Measurements from ENCODE around the gene PROSER2. TPM values are rescaled to one million over a fixed set of nuclear protein-coding genes. Genes with fewer than 3 reads are reported as not detected.

The PROSER2 gene
- total and polyA plus RNA-seq, 9 of the 15 experiments (the other 6 are each of a cell fraction or from before 2014, with no cell fraction given): 0.62 to 14.8 (median 2.9) TPM

DNA sequence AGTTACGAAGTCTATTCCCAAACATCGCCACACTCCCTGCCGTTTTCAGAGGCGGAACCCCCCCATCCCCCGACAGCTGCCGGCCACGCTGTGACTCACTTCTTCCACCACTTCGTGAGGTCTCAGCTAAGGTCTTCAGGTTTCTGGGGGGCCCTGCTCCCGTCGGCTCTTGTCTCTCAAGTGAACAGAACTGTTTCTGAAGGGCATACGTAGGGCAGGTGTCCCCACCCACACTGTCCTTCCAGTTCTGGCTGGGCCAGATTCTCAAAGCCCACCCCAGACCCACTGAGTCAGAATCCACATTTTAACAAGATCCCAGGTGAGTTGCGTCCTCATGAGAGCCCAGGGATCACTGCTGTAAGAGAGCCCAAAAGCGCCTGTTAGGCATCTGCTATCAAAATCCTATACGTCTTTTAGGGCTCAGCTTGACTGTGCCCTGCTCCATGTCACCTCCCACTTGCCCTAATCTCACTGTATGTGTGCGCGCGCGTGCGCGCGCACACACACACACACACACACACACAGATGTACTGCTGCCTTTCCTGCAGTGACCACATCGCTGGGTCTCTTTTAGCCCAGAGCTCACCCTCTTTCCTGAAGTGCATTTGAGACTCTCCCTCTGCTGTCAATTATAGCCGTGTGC is 78.8 kb downstream of the PROSER2 start:
- H2AFZ ChIP-seq (ENCODE audit: low read depth, low read length): peak overlapping the region; percentile 80
- no peaks in the 10 kb centered on the region for H3K27me3 ChIP-seq (ENCODE audit: control insufficient read depth in 2 of 2, insufficient read depth in 2 of 2, low read length in 2 of 2)
- H3K4me1 ChIP-seq (replicated peaks in 1 of 2; ENCODE audit: control insufficient read depth in 2 of 2, insufficient read depth in 2 of 2, low read length in 2 of 2): peaks cover 33 to 44% of the 10 kb centered on the region in 2 experiments
- peak overlapping the region; percentile 69 to 90 for H3K9ac ChIP-seq (ENCODE audit: insufficient read depth in 1 of 2, low read depth in 2 of 2, low read length in 2 of 2)
- ATAC-seq (peak; percentile 52), FAIRE-seq (peak; percentile 82), DNase-seq (ENCODE audit: extremely low read depth in 1 of 4, low spot score in 3 of 4) (peak; percentile 62 to 80 (median 73))
- no peaks in the 10 kb centered on the region for H4K20me1 ChIP-seq (replicated peaks; ENCODE audit: control insufficient read depth, insufficient read depth, low read length)
- H3K4me2 ChIP-seq (ENCODE audit: insufficient read depth, low read length): peak overlapping the region; percentile 77
- WGBS (ENCODE audit: insufficient coverage, low coverage, missing lambda C conversion rate): 21% methylated on average over 23 of the region's 23 CpGs
- BruUV-seq (replicated peaks): no TSS peak
- H3K9me1 ChIP-seq (ENCODE audit: control insufficient read depth, insufficient read depth, low read length): no peaks in the 10 kb centered on the region
- no peaks in the 10 kb centered on the region for H3K9me3 ChIP-seq (replicated peaks; ENCODE audit: control insufficient read depth, insufficient read depth, low read depth, low read length)
- H3K79me2 ChIP-seq (ENCODE audit: control insufficient read depth, insufficient read depth, low read length): peaks cover 23% of the 10 kb centered on the region
- intact Hi-C loops (cut with micrococcal nuclease): no loop called here
- peak overlapping the region; percentile 12; the same call in 1 of the 2 replicates for H3K4me3 ChIP-seq
- in situ Hi-C loops (cut with MboI): no loop called here
- ChIA-PET POLR2A (interaction anchor here (1.1 to 1.6 kb wide), 2 partner anchors 11 to 15 kb away, joined by 4 to 7 read pairs; no protein-coding TSS in a partner anchor), CTCF (ENCODE audit: low intra/inter-chr PET ratio) (no interaction called here)
- H3K27ac ChIP-seq (ENCODE audit: extremely low read depth, low read depth, low read length): peak overlapping the region; percentile 70
- H3K36me3 ChIP-seq (ENCODE audit: control insufficient read depth, insufficient read depth, low read length): no peaks in the 10 kb centered on the region
- TF ChIP-seq ZNF143 (CRISPR knock-in tag; IDR thresholded peaks at IDR 0.05) (peak; percentile 36; the same call in 1 of the 2 replicates), L3MBTL2 (IDR thresholded peaks at IDR 0.05) (peak; percentile 39), KLF10 (CRISPR knock-in tag; IDR thresholded peaks at IDR 0.05) (no peak), ATF7 (IDR thresholded peaks at IDR 0.05) (peak; percentile 36; the same call in 1 of the 2 replicates)
- TF ChIP-seq, protein P1, sequence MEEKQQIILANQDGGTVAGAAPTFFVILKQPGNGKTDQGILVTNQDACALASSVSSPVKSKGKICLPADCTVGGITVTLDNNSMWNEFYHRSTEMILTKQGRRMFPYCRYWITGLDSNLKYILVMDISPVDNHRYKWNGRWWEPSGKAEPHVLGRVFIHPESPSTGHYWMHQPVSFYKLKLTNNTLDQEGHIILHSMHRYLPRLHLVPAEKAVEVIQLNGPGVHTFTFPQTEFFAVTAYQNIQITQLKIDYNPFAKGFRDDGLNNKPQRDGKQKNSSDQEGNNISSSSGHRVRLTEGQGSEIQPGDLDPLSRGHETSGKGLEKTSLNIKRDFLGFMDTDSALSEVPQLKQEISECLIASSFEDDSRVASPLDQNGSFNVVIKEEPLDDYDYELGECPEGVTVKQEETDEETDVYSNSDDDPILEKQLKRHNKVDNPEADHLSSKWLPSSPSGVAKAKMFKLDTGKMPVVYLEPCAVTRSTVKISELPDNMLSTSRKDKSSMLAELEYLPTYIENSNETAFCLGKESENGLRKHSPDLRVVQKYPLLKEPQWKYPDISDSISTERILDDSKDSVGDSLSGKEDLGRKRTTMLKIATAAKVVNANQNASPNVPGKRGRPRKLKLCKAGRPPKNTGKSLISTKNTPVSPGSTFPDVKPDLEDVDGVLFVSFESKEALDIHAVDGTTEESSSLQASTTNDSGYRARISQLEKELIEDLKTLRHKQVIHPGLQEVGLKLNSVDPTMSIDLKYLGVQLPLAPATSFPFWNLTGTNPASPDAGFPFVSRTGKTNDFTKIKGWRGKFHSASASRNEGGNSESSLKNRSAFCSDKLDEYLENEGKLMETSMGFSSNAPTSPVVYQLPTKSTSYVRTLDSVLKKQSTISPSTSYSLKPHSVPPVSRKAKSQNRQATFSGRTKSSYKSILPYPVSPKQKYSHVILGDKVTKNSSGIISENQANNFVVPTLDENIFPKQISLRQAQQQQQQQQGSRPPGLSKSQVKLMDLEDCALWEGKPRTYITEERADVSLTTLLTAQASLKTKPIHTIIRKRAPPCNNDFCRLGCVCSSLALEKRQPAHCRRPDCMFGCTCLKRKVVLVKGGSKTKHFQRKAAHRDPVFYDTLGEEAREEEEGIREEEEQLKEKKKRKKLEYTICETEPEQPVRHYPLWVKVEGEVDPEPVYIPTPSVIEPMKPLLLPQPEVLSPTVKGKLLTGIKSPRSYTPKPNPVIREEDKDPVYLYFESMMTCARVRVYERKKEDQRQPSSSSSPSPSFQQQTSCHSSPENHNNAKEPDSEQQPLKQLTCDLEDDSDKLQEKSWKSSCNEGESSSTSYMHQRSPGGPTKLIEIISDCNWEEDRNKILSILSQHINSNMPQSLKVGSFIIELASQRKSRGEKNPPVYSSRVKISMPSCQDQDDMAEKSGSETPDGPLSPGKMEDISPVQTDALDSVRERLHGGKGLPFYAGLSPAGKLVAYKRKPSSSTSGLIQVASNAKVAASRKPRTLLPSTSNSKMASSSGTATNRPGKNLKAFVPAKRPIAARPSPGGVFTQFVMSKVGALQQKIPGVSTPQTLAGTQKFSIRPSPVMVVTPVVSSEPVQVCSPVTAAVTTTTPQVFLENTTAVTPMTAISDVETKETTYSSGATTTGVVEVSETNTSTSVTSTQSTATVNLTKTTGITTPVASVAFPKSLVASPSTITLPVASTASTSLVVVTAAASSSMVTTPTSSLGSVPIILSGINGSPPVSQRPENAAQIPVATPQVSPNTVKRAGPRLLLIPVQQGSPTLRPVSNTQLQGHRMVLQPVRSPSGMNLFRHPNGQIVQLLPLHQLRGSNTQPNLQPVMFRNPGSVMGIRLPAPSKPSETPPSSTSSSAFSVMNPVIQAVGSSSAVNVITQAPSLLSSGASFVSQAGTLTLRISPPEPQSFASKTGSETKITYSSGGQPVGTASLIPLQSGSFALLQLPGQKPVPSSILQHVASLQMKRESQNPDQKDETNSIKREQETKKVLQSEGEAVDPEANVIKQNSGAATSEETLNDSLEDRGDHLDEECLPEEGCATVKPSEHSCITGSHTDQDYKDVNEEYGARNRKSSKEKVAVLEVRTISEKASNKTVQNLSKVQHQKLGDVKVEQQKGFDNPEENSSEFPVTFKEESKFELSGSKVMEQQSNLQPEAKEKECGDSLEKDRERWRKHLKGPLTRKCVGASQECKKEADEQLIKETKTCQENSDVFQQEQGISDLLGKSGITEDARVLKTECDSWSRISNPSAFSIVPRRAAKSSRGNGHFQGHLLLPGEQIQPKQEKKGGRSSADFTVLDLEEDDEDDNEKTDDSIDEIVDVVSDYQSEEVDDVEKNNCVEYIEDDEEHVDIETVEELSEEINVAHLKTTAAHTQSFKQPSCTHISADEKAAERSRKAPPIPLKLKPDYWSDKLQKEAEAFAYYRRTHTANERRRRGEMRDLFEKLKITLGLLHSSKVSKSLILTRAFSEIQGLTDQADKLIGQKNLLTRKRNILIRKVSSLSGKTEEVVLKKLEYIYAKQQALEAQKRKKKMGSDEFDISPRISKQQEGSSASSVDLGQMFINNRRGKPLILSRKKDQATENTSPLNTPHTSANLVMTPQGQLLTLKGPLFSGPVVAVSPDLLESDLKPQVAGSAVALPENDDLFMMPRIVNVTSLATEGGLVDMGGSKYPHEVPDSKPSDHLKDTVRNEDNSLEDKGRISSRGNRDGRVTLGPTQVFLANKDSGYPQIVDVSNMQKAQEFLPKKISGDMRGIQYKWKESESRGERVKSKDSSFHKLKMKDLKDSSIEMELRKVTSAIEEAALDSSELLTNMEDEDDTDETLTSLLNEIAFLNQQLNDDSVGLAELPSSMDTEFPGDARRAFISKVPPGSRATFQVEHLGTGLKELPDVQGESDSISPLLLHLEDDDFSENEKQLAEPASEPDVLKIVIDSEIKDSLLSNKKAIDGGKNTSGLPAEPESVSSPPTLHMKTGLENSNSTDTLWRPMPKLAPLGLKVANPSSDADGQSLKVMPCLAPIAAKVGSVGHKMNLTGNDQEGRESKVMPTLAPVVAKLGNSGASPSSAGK (IDR thresholded peaks at IDR 0.05): peak; percentile 35; the same call in 1 of the 2 replicates
- TF ChIP-seq, protein P2, sequence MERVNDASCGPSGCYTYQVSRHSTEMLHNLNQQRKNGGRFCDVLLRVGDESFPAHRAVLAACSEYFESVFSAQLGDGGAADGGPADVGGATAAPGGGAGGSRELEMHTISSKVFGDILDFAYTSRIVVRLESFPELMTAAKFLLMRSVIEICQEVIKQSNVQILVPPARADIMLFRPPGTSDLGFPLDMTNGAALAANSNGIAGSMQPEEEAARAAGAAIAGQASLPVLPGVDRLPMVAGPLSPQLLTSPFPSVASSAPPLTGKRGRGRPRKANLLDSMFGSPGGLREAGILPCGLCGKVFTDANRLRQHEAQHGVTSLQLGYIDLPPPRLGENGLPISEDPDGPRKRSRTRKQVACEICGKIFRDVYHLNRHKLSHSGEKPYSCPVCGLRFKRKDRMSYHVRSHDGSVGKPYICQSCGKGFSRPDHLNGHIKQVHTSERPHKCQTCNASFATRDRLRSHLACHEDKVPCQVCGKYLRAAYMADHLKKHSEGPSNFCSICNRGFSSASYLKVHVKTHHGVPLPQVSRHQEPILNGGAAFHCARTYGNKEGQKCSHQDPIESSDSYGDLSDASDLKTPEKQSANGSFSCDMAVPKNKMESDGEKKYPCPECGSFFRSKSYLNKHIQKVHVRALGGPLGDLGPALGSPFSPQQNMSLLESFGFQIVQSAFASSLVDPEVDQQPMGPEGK (CRISPR knock-in tag; IDR thresholded peaks at IDR 0.05; ENCODE audit: borderline replicate concordance): no peak
- TF ChIP-seq, protein P3, sequence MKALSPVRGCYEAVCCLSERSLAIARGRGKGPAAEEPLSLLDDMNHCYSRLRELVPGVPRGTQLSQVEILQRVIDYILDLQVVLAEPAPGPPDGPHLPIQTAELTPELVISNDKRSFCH (CRISPR knock-in tag; IDR thresholded peaks at IDR 0.05): no peak
- TF ChIP-seq, protein P3 (tag; IDR thresholded peaks at IDR 0.05): no peak; the same call in 1 of the 2 replicates
